HepG2 (cell line): Measurements from ENCODE around the gene ZNF276. TPM values are rescaled to one million over a fixed set of nuclear protein-coding genes. Genes with fewer than 3 reads are reported as not detected.

Experiments used
- BCLAF1 ChIP-seq: fragments of 450-650 bp; IDR thresholded peaks from 2 replicates; pipeline ENCODE4 v1.6.1; 2017; ENCODE audit warnings: mild to moderate bottlenecking
- FLYWCH1 ChIP-seq: sonication (generic); formaldehyde crosslinking; IDR thresholded peaks from 2 replicates; pipeline ENCODE4 v1.8.1; 2023; ENCODE audit warnings: mild to moderate bottlenecking, missing genetic modification reagents
- GLI4 ChIP-seq: sonication (generic); formaldehyde crosslinking; IDR thresholded peaks from 2 replicates; pipeline ENCODE4 v1.5.1; 2020; ENCODE audit warnings: missing genetic modification reagents, mild to moderate bottlenecking, moderate library complexity, borderline replicate concordance
- HMG20B ChIP-seq: conservative IDR thresholded peaks from 2 replicates; pipeline ENCODE4 v1.6.1; 2016; ENCODE audit warnings: missing genetic modification reagents, missing compliant biosample characterization
- HMGA1 ChIP-seq: sonication (generic); formaldehyde crosslinking; conservative IDR thresholded peaks from 2 replicates; pipeline ENCODE4 v1.4.0; 2020; ENCODE audit warnings: missing genetic modification reagents
- ISL2 ChIP-seq: sonication (generic); formaldehyde crosslinking; IDR thresholded peaks from 2 replicates; pipeline ENCODE4 v1.5.0; 2020; ENCODE audit warnings: missing genetic modification reagents
- KDM2A ChIP-seq: sonication (generic); formaldehyde crosslinking; IDR thresholded peaks from 2 replicates; pipeline ENCODE4 v1.4.0; 2020; ENCODE audit warnings: low read depth, missing genetic modification reagents, borderline replicate concordance
- MAF1 ChIP-seq: sonication (generic); formaldehyde crosslinking; IDR thresholded peaks from 2 replicates; pipeline ENCODE4 v1.5.0; 2020; ENCODE audit warnings: missing genetic modification reagents, borderline replicate concordance
- NKX3-1 ChIP-seq: sonication (generic); formaldehyde crosslinking; IDR thresholded peaks from 2 replicates; pipeline ENCODE4 v1.5.0; 2020; ENCODE audit warnings: missing genetic modification reagents
- TP53 ChIP-seq: sonication (generic); formaldehyde crosslinking; conservative IDR thresholded peaks from 2 replicates; pipeline ENCODE4 v1.4.0; 2020; ENCODE audit warnings: missing genetic modification reagents
- U2AF1 ChIP-seq: fragments of 200-400 bp; formaldehyde crosslinking; optimal IDR thresholded peaks from 2 replicates; pipeline ENCODE3; 2017; ENCODE audit warnings: mild to moderate bottlenecking, low read depth, low read length
- ZIK1 ChIP-seq: sonication (generic); formaldehyde crosslinking; IDR thresholded peaks from 2 replicates; pipeline ENCODE4 v1.5.0; 2020; ENCODE audit warnings: mild to moderate bottlenecking, low read depth, missing genetic modification reagents, borderline replicate concordance
- ZNF275 ChIP-seq: sonication (generic); formaldehyde crosslinking; IDR thresholded peaks from 2 replicates; pipeline ENCODE4 v1.8.0; 2022; ENCODE audit warnings: missing genetic modification reagents, mild to moderate bottlenecking, inconsistent platforms, borderline replicate concordance
- ZNF562 ChIP-seq: sonication (generic); formaldehyde crosslinking; IDR thresholded peaks from 2 replicates; pipeline ENCODE4 v1.8.0; 2022; ENCODE audit warnings: missing genetic modification reagents, borderline replicate concordance
- ZNF616 ChIP-seq: sonication (generic); formaldehyde crosslinking; IDR thresholded peaks from 2 replicates; pipeline ENCODE4 v1.5.0; 2020; ENCODE audit warnings: low read depth, mild to moderate bottlenecking, missing genetic modification reagents
- ZNF775 ChIP-seq: sonication (generic); formaldehyde crosslinking; IDR thresholded peaks from 2 replicates; pipeline ENCODE4 v1.4.0; 2020; ENCODE audit warnings: missing genetic modification reagents, mild to moderate bottlenecking, moderate library complexity, borderline replicate concordance
- polyA plus RNA-seq, 8 experiments: library from polyadenylated mRNA; depleted of rRNA in 3 of 8; stranded (reverse) in 7 of 8; unstranded in 1 of 8; fragments of >200 nt; fragmentation: Illumina TruSeq in 4 of 8; extraction: Trizol in 4 of 8; gene quantifications; 2 replicates each; pipeline versions ENCODE4 v1.2.1 to v1.2.3, GENCODE V29; 2011 to 2016; ENCODE audit warnings: low read depth in 4 of 8, missing spikeins in 1 of 8, mixed read lengths in 1 of 8; ENCODE audit not compliant: insufficient read depth in 1 of 8
- total RNA-seq, 5 experiments: library from RNA; depleted of rRNA; stranded (reverse); fragments of >200 nt; fragmentation: Illumina TruSeq; extraction: Trizol; gene quantifications; 2 replicates each; pipeline ENCODE4 v1.2.3, GENCODE V29; 2016; ENCODE audit warnings: low read depth in 1 of 5
- TF ChIP-seq, protein P1 (sequence below): IDR thresholded peaks from 2 replicates; pipeline ENCODE4 v1.6.1; 2012; ENCODE audit warnings: low read length, improper control_type of control experiment
- TF ChIP-seq, protein P2 (sequence below): IDR thresholded peaks from 2 replicates; pipeline ENCODE4 v1.6.1; 2016; ENCODE audit warnings: low read depth, borderline replicate concordance
- TF ChIP-seq, protein P3 (sequence below): sonication (generic); formaldehyde crosslinking; IDR thresholded peaks from 2 replicates; pipeline ENCODE4 v1.4.0; 2020; ENCODE audit warnings: missing genetic modification reagents

Gene ZNF276
- total and polyA plus RNA-seq, 2 of the 13 experiments (the other 11 are each of a cell fraction or from before 2014, with no cell fraction given): 17.7 to 18.0 TPM

DNA sequence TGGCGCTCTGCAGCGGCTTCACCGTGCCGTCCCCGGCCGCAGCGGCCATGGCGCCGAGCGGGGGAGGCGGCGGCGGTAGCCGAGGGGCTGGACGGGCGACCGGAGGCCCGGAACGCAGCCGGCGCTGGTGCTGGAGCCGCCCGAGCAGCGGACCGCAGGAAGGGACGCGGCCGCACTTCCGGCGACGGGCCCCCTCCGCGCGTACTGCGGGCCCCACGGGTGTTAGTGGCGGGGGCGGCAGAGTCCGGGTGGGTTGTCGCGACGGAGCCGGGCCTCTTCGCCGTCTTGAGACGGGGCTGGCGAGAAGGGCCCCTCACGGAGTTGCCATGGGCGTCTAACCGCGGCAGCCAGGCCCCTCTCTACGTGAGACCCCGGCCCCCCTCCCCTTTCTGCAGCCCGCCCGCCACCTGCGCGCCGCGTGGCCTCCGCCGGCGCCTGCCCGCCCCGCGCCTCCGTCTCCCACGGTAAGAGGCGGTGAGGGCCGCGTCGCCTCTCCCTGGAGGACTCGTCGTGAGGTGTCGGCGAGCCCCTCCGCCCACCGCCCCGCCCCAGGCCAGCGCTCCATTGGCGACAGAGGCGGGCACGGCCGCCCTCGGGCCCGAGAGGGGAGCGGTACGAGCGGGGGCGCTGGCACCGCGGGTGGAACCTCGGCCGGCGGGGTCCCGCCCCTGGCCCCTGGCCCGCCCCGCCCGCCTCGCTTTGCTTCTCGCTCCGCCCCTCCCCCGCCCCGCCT is at the start of gene ZNF276, which contains the start of gene VPS9D1 (continued):
- TF ChIP-seq ZNF616 (CRISPR knock-in tag): peak; percentile 82
- no peak for TF ChIP-seq HMGA1
- TF ChIP-seq KDM2A (CRISPR knock-in tag): peak; percentile 79
- TF ChIP-seq, protein P1, sequence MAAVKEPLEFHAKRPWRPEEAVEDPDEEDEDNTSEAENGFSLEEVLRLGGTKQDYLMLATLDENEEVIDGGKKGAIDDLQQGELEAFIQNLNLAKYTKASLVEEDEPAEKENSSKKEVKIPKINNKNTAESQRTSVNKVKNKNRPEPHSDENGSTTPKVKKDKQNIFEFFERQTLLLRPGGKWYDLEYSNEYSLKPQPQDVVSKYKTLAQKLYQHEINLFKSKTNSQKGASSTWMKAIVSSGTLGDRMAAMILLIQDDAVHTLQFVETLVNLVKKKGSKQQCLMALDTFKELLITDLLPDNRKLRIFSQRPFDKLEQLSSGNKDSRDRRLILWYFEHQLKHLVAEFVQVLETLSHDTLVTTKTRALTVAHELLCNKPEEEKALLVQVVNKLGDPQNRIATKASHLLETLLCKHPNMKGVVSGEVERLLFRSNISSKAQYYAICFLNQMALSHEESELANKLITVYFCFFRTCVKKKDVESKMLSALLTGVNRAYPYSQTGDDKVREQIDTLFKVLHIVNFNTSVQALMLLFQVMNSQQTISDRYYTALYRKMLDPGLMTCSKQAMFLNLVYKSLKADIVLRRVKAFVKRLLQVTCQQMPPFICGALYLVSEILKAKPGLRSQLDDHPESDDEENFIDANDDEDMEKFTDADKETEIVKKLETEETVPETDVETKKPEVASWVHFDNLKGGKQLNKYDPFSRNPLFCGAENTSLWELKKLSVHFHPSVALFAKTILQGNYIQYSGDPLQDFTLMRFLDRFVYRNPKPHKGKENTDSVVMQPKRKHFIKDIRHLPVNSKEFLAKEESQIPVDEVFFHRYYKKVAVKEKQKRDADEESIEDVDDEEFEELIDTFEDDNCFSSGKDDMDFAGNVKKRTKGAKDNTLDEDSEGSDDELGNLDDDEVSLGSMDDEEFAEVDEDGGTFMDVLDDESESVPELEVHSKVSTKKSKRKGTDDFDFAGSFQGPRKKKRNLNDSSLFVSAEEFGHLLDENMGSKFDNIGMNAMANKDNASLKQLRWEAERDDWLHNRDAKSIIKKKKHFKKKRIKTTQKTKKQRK: no peak
- peak; percentile 69 for TF ChIP-seq U2AF1
- peak; percentile 82; the same call in 1 of the 2 replicates for TF ChIP-seq GLI4 (CRISPR knock-in tag)
- peak; percentile 72; the same call in 1 of the 2 replicates for TF ChIP-seq ZNF562 (CRISPR knock-in tag)
- no peak for TF ChIP-seq HMG20B (CRISPR knock-in tag)
- TF ChIP-seq, protein P2, sequence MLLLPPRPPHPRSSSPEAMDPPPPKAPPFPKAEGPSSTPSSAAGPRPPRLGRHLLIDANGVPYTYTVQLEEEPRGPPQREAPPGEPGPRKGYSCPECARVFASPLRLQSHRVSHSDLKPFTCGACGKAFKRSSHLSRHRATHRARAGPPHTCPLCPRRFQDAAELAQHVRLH (CRISPR knock-in tag): peak; percentile 75
- no peak; the same call in 1 of the 2 replicates for TF ChIP-seq ISL2 (CRISPR knock-in tag)
- no peak for TF ChIP-seq FLYWCH1 (CRISPR knock-in tag)
- TF ChIP-seq ZNF275: 0 out of 2 replicates have a peak, but pooled peaks have one; percentile 21
- peak; percentile 35; the same call in 1 of the 2 replicates for TF ChIP-seq NKX3-1 (CRISPR knock-in tag)
- peak; percentile 34; the same call in 1 of the 2 replicates for TF ChIP-seq TP53 (CRISPR knock-in tag)
- TF ChIP-seq, protein P3, sequence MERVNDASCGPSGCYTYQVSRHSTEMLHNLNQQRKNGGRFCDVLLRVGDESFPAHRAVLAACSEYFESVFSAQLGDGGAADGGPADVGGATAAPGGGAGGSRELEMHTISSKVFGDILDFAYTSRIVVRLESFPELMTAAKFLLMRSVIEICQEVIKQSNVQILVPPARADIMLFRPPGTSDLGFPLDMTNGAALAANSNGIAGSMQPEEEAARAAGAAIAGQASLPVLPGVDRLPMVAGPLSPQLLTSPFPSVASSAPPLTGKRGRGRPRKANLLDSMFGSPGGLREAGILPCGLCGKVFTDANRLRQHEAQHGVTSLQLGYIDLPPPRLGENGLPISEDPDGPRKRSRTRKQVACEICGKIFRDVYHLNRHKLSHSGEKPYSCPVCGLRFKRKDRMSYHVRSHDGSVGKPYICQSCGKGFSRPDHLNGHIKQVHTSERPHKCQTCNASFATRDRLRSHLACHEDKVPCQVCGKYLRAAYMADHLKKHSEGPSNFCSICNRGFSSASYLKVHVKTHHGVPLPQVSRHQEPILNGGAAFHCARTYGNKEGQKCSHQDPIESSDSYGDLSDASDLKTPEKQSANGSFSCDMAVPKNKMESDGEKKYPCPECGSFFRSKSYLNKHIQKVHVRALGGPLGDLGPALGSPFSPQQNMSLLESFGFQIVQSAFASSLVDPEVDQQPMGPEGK (CRISPR knock-in tag): peak; percentile 88
- TF ChIP-seq MAF1 (CRISPR knock-in tag): peak; percentile 36; the same call in 1 of the 2 replicates
- no peak for TF ChIP-seq BCLAF1
- TF ChIP-seq ZIK1 (CRISPR knock-in tag): peak; percentile 98
- TF ChIP-seq ZNF775: peak; percentile 71; the same call in 1 of the 2 replicates
